K562 (cell line): ENCODE data around the gene BBLN. TPM values are rescaled to one million over a fixed set of nuclear protein-coding genes. Genes with fewer than 3 reads are reported as not detected.

ENCODE experiments used
- EP300 ChIP-seq: IDR thresholded peaks from 2 replicates; pipeline ENCODE4 v1.6.1; 2012; ENCODE audit warnings: low read length, improper control_type of control experiment
- HDAC2 ChIP-seq: fragments of 450-650 bp; IDR thresholded peaks from 2 replicates; pipeline ENCODE4 v1.6.1; 2016; ENCODE audit warnings: mild to moderate bottlenecking
- IRF2 ChIP-seq: sonication (generic); formaldehyde crosslinking; IDR thresholded peaks from 2 replicates; pipeline ENCODE4 v1.8.1; 2022; ENCODE audit warnings: mild to moderate bottlenecking, missing genetic modification reagents
- KLF16 ChIP-seq: IDR thresholded peaks from 2 replicates; pipeline ENCODE4 v1.6.1; 2016; ENCODE audit warnings: antibody characterized with exemption
- NFE2L1 ChIP-seq: fragments of 450-650 bp; IDR thresholded peaks from 2 replicates; pipeline ENCODE4 v1.6.1; 2016; ENCODE audit warnings: missing genetic modification characterization, low read depth, mild to moderate bottlenecking, missing compliant biosample characterization, moderate library complexity, borderline replicate concordance
- RBM34 ChIP-seq: fragments of 200-400 bp; formaldehyde crosslinking; IDR thresholded peaks from 2 replicates; pipeline ENCODE4 v1.6.1; 2018; ENCODE audit warnings: low read length, borderline replicate concordance; ENCODE audit not compliant: insufficient read depth
- SMC3 ChIP-seq: conservative IDR thresholded peaks from 2 replicates; pipeline ENCODE4 v1.6.1; 2011; ENCODE audit warnings: low read depth, low read length, improper control_type of control experiment; ENCODE audit not compliant: insufficient read depth
- SNRNP70 ChIP-seq: fragments of 200-400 bp; formaldehyde crosslinking; optimal IDR thresholded peaks from 2 replicates; pipeline ENCODE3; 2017; ENCODE audit warnings: low read depth, low read length
- SRSF9 ChIP-seq: fragments of 200-400 bp; formaldehyde crosslinking; IDR thresholded peaks from 2 replicates; pipeline ENCODE4 v1.6.1; 2017; ENCODE audit warnings: low read depth, low read length, borderline replicate concordance
- ZC3H4 ChIP-seq: sonication (generic); formaldehyde crosslinking; IDR thresholded peaks from 2 replicates; pipeline ENCODE4 v1.9.0; 2021; ENCODE audit warnings: missing genetic modification reagents, borderline replicate concordance
- ZNF23 ChIP-seq: fragments of 250-450 bp; sonication (Bioruptor Pico); IDR thresholded peaks from 2 replicates; pipeline ENCODE4 v1.4.0; 2020; ENCODE audit warnings: mild to moderate bottlenecking
- ZNF316 ChIP-seq: fragments of 450-650 bp; IDR thresholded peaks from 2 replicates; pipeline ENCODE4 v1.6.1; 2016
- ZNF436 ChIP-seq: fragments of 250-450, 450-650 bp; sonication (Bioruptor Pico); formaldehyde crosslinking; IDR thresholded peaks from 2 replicates; pipeline ENCODE4 v1.7.0; 2020; ENCODE audit warnings: mild to moderate bottlenecking
- ZNF444 ChIP-seq: fragments of 250-450 bp; sonication (Bioruptor Pico); IDR thresholded peaks from 2 replicates; pipeline ENCODE4 v1.4.0; 2020; ENCODE audit warnings: mild to moderate bottlenecking, moderate library complexity
- ZNF644 ChIP-seq: fragments of 200-800 bp; sonication (Bioruptor generic); IDR thresholded peaks from 2 replicates; pipeline ENCODE4 v1.6.1; 2016; ENCODE audit warnings: low read depth, missing genetic modification characterization, missing compliant biosample characterization
- ZNF75A ChIP-seq: fragments of 450-650 bp; formaldehyde crosslinking; IDR thresholded peaks from 2 replicates; pipeline ENCODE4 v1.4.0; 2020; ENCODE audit warnings: mild to moderate bottlenecking
- polyA plus RNA-seq, 8 experiments: library from polyadenylated mRNA; depleted of rRNA in 4 of 8; stranded (reverse) in 5 of 8; unstranded in 3 of 8; fragments of >200 nt; fragmentation: Nextera tagmentation in 2 of 8; fragmentation: Illumina TruSeq in 1 of 8; extraction: Ambion mirVana in 2 of 8; extraction: Trizol in 1 of 8; gene quantifications; 2 replicates each; pipeline versions ENCODE4 v1.2.1 to v1.2.3, GENCODE V29; 2011 to 2014; ENCODE audit warnings: inconsistent platforms in 1 of 8, missing spikeins in 1 of 8
- total RNA-seq, 7 experiments: library from RNA; depleted of rRNA in 6 of 7; stranded (reverse); fragments of >200 nt in 6 of 7; fragmentation: Illumina TruSeq in 2 of 7; extraction: Trizol in 2 of 7; gene quantifications; 2 replicates each; pipeline versions ENCODE4 v1.2.1 to v1.2.3, GENCODE V29; 2011 to 2021; ENCODE audit warnings: low replicate concordance in 1 of 7
- TF ChIP-seq, protein P1 (sequence below), 2 experiments: fragments of 450-650 bp; IDR thresholded peaks; 2 replicates each; pipeline ENCODE4 v1.6.1; 2016; ENCODE audit warnings: mild to moderate bottlenecking in 2 of 2, borderline replicate concordance in 1 of 2, low read depth in 1 of 2, moderate library complexity in 1 of 2
- TF ChIP-seq, protein P2 (sequence below), 2 experiments: fragments of 150-350 bp in 1 of 2; IDR thresholded peaks; 2 replicates each; pipeline ENCODE4 v1.6.1; 2012 to 2016; ENCODE audit warnings: low read depth in 2 of 2, low read length in 2 of 2, mild to moderate bottlenecking in 1 of 2, moderate library complexity in 1 of 2

BBLN gene
- total and polyA plus RNA-seq, 9 of the 15 experiments (the other 6 are each of a cell fraction or from before 2014, with no cell fraction given), result 4.2 to 331 (median 87.1) TPM

DNA sequence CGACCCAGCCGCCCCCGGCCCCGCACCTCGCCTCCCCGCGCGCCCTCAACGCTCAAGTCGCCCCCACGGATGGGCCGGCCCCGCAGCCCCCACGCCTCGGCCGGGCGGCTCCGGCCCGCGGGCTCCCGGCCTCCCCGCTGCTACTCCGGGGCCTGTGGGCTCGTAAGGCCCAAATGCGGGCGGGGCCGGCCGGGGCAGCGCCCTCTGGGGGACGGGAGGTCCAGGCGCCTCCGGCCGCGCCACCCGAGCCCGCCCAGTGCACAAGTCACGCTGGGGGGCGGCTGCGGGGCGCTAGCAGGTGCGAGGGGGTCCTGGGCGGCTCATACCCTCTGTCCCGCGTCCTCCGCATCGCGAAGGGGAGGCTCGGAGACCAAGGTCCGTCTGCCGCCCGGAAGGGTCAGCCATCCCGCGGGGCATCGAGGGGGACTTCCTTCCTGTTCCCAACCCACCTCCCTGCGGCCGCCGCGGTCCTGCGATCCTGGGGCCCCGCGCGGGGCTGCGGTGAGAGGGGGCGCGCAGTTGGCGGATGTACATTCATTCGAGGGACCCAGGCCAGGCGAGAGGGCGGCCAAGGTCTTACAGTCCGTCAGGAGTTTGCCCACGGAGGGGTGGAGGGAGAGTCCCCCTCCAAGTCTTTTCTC is 31.5 kb downstream of the BBLN start, which contains the start of gene CIZ1 (continued):
- TF ChIP-seq, protein P1, sequence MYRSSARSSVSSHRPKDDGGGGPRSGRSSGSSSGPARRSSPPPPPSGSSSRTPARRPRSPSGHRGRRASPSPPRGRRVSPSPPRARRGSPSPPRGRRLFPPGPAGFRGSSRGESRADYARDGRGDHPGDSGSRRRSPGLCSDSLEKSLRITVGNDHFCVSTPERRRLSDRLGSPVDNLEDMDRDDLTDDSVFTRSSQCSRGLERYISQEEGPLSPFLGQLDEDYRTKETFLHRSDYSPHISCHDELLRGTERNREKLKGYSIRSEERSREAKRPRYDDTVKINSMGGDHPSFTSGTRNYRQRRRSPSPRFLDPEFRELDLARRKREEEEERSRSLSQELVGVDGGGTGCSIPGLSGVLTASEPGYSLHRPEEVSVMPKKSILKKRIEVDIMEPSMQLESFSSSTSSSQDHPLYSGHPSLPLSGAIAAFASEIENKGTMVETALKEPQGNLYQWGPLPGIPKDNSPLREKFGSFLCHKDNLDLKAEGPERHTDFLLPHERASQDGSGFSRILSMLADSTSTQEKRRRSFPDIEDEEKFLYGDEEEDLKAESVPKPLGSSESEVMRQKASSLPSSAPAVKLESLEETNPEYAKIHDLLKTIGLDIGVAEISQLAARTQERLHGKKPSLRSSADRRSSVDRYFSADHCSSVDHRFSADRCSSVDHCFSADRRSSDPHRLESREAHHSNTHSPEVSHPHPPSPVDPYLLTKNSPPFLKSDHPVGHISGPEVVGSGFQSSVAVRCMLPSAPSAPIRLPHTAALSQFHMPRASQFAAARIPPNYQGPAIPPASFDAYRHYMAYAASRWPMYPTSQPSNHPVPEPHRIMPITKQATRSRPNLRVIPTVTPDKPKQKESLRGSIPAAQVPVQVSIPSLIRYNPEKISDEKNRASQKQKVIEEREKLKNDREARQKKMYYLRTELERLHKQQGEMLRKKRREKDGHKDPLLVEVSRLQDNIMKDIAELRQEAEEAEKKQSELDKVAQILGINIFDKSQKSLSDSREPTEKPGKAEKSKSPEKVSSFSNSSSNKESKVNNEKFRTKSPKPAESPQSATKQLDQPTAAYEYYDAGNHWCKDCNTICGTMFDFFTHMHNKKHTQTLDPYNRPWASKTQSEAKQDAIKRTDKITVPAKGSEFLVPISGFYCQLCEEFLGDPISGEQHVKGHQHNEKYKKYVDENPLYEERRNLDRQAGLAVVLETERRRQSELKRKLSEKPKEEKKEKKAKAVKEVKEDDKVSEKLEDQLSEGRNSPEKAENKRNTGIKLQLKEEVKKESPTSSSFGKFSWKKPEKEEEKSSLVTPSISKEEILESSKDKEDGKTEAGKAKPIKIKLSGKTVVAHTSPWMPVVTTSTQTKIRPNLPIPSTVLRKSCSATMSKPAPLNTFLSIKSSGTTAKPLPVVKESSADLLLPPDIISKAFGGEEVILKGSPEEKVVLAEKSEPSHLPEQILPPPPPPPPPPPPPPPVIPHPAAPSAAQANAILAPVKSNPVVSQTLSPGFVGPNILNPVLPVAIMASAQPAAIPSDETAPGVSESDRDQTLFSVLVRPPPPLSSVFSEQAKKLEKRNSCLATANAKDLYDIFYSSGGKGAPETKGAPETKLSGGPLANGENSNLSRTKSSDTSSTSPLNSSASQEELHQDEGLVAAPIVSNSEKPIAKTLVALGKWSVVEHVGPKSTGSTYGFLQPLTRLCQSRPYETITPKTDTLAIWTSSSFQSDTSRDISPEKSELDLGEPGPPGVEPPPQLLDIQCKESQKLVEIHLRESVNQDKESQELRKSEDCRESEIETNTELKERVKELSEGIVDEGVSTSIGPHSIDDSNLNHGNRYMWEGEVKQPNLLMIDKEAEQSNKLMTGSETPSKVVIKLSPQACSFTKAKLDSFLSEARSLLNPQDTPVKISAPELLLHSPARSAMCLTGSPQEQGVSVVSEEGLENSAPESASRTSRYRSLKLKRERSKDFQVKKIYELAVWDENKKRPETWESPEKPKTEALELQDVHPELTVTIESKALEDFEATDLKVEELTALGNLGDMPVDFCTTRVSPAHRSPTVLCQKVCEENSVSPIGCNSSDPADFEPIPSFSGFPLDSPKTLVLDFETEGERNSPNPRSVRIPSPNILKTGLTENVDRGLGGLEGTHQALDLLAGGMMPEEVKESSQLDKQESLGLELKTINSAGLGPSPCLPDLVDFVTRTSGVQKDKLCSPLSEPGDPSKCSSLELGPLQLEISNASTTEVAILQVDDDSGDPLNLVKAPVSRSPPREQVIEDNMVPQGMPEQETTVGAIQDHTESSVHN (IDR thresholded peaks at IDR 0.05; ENCODE audit: borderline replicate concordance in 1 of 2, low read depth in 1 of 2), result no peak
- TF ChIP-seq ZNF444 (CRISPR knock-in tag) (no peak), EP300 (peak; percentile 59), RBM34 (no peak), ZC3H4 (CRISPR knock-in tag) (no peak), SRSF9 (no peak), IRF2 (CRISPR knock-in tag) (no peak), SMC3 (peak; percentile 44; the same call in 1 of the 2 replicates), NFE2L1 (tag) (no peak), ZNF23 (CRISPR knock-in tag) (no peak), ZNF75A (CRISPR knock-in tag) (0 out of 2 replicates have a peak, but pooled peaks have one; percentile 38), HDAC2 (no peak), ZNF316 (no peak), ZNF436 (no peak), KLF16 (no peak), SNRNP70 (no peak), ZNF644 (tag) (no peak)
- TF ChIP-seq, protein P2, sequence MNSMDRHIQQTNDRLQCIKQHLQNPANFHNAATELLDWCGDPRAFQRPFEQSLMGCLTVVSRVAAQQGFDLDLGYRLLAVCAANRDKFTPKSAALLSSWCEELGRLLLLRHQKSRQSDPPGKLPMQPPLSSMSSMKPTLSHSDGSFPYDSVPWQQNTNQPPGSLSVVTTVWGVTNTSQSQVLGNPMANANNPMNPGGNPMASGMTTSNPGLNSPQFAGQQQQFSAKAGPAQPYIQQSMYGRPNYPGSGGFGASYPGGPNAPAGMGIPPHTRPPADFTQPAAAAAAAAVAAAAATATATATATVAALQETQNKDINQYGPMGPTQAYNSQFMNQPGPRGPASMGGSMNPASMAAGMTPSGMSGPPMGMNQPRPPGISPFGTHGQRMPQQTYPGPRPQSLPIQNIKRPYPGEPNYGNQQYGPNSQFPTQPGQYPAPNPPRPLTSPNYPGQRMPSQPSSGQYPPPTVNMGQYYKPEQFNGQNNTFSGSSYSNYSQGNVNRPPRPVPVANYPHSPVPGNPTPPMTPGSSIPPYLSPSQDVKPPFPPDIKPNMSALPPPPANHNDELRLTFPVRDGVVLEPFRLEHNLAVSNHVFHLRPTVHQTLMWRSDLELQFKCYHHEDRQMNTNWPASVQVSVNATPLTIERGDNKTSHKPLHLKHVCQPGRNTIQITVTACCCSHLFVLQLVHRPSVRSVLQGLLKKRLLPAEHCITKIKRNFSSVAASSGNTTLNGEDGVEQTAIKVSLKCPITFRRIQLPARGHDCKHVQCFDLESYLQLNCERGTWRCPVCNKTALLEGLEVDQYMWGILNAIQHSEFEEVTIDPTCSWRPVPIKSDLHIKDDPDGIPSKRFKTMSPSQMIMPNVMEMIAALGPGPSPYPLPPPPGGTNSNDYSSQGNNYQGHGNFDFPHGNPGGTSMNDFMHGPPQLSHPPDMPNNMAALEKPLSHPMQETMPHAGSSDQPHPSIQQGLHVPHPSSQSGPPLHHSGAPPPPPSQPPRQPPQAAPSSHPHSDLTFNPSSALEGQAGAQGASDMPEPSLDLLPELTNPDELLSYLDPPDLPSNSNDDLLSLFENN (IDR thresholded peaks at IDR 0.05; ENCODE audit: low read depth in 2 of 2, low read length in 2 of 2), result peak in 1 of 2 experiments; percentile 81; a peak in 1 of 4 replicates
